Gastrocnemius medialis (tissue), 4 donors: ENCODE results near the gene PRDM15.

Source experiments
- POLR2A ChIP-seq, 2 donors: fragments of 450-650 bp; IDR thresholded peaks; one replicate each; pipeline ENCODE4 v1.6.1; 2017; ENCODE audit warnings: antibody characterized with exemption in 2 of 2, mild to moderate bottlenecking in 2 of 2, moderate library complexity in 2 of 2
- TF ChIP-seq, protein P1 (sequence below), 5 experiments: fragments of 450-650 bp in 3 of 5; fragments of 200-600 bp in 2 of 5; sonication (generic) in 2 of 5; IDR thresholded peaks in 4 of 5; conservative IDR thresholded peaks in 1 of 5; 1 replicate in 4 of 5; 2 replicates in 1 of 5; pipeline ENCODE4 v1.5.1; 2016 to 2019; ENCODE audit warnings: antibody characterized with exemption in 5 of 5, mild to moderate bottlenecking in 3 of 5, moderate library complexity in 3 of 5

DNA sequence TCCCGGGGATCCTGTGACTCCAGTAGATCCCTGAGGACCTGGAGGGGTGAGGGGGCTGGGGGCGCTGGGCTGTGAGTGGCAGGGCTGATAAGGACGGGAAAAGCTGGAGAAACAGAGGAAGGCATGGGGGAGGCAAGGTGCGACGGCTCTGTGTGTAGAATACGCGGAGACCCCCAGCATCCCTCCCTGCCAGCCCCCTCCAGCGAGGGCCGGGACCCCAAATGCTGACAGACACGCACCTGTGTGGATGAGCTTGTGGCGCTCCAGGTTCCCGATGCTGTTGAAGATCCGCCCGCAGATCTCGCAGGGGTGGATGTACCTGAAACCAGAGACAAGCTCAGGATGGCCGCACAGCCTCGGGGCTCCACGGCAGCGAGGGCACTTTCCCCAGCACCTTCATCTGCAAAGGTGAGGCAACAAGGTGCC is 59.3 kb downstream of the PRDM15 start:
- TF ChIP-seq, protein P1, sequence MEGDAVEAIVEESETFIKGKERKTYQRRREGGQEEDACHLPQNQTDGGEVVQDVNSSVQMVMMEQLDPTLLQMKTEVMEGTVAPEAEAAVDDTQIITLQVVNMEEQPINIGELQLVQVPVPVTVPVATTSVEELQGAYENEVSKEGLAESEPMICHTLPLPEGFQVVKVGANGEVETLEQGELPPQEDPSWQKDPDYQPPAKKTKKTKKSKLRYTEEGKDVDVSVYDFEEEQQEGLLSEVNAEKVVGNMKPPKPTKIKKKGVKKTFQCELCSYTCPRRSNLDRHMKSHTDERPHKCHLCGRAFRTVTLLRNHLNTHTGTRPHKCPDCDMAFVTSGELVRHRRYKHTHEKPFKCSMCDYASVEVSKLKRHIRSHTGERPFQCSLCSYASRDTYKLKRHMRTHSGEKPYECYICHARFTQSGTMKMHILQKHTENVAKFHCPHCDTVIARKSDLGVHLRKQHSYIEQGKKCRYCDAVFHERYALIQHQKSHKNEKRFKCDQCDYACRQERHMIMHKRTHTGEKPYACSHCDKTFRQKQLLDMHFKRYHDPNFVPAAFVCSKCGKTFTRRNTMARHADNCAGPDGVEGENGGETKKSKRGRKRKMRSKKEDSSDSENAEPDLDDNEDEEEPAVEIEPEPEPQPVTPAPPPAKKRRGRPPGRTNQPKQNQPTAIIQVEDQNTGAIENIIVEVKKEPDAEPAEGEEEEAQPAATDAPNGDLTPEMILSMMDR (IDR thresholded peaks at IDR 0.05 in 4 of 5, conservative IDR thresholded peaks at IDR 0.05 in 1 of 5), result no peak
- no peak for TF ChIP-seq POLR2A (IDR thresholded peaks at IDR 0.05)
